IMR-90 (cell line): Measurements from ENCODE around the gene LRPPRC. TPM values are rescaled to one million over a fixed set of nuclear protein-coding genes. Genes with fewer than 3 reads are reported as not detected.

ENCODE experiments used
- ATAC-seq: fragments of 200-7000 bp; cut with Tn5 transposase; 2 replicates; pipeline ENCODE4 v1.9.1; 2020; ENCODE audit warnings: low read depth, mild to moderate bottlenecking, moderate library complexity
- BruUV-seq: library from RNA; stranded (reverse); fragments of 400-500 nt; replicated peaks from 2 replicates; lab custom pipeline; 2021; lab: Mats Ljungman, UMichigan
- CTCF ChIA-PET: fragments of 300-600 bp; formaldehyde crosslinking; extraction: SDS; loops from one replicate; lab custom pipeline; 2021; ENCODE audit warnings: antibody characterized with exemption; lab: Yijun Ruan, JAX
- POLR2A ChIA-PET: fragments of 300-600 bp; sonication (Branson Sonifier 250); formaldehyde crosslinking; loops from one replicate; lab custom pipeline; 2022; ENCODE audit warnings: antibody characterized with exemption; ENCODE audit not compliant: unreplicated experiment; lab: Charles Lee
- DNase-seq: peaks from one replicate; pipeline ENCODE4 v3.0.0; 2013
- H2AFZ ChIP-seq: replicated peaks from 2 replicates; pipeline ENCODE3; 2013; ENCODE audit warnings: low read length, mild to moderate bottlenecking; ENCODE audit not compliant: poor library complexity
- H2AK5ac ChIP-seq: 2 replicates; pipeline ENCODE4 v1.6.1; 2013; ENCODE audit warnings: low read depth, low read length, inconsistent platforms
- H2AK9ac ChIP-seq: replicated peaks from 2 replicates; pipeline ENCODE3; 2013; ENCODE audit warnings: mild to moderate bottlenecking, low read depth, low read length, moderate library complexity; ENCODE audit not compliant: poor library complexity
- H2BK120ac ChIP-seq: 2 replicates; pipeline ENCODE4 v1.6.1; 2013; ENCODE audit warnings: low read depth, low read length, inconsistent platforms
- H2BK15ac ChIP-seq: 3 replicates; pipeline ENCODE4 v1.6.1; 2013; ENCODE audit warnings: low read depth, low read length, inconsistent platforms
- H2BK20ac ChIP-seq: 2 replicates; pipeline ENCODE4 v1.6.1; 2013; ENCODE audit warnings: low read depth, mild to moderate bottlenecking, inconsistent platforms, low read length, moderate library complexity
- H2BK5ac ChIP-seq: 2 replicates; pipeline ENCODE4 v1.6.1; 2013; ENCODE audit warnings: mild to moderate bottlenecking, low read depth, low read length, inconsistent platforms; ENCODE audit not compliant: poor library complexity, severe bottlenecking
- H3K14ac ChIP-seq: replicated peaks from 2 replicates; pipeline ENCODE4 v1.6.1; 2013; ENCODE audit warnings: low read depth, low read length, inconsistent platforms
- H3K18ac ChIP-seq: 2 replicates; pipeline ENCODE4 v1.6.1; 2013; ENCODE audit warnings: low read depth, low read length, control low read depth
- H3K23ac ChIP-seq: 2 replicates; pipeline ENCODE4 v1.6.1; 2013; ENCODE audit warnings: low read depth, low read length, inconsistent platforms
- H3K27ac ChIP-seq: 2 replicates; pipeline ENCODE4 v1.5.1; 2013; ENCODE audit warnings: mild to moderate bottlenecking, control low read depth, low read length; ENCODE audit not compliant: insufficient read depth
- H3K27me3 ChIP-seq: 2 replicates; pipeline ENCODE4 v1.6.1; 2013; ENCODE audit warnings: low read length; ENCODE audit not compliant: control insufficient read depth, insufficient read depth
- H3K36me3 ChIP-seq: 2 replicates; pipeline ENCODE4 v1.6.1; 2013; ENCODE audit warnings: low read length, mixed read lengths; ENCODE audit not compliant: control insufficient read depth, insufficient read depth
- H3K4ac ChIP-seq: 2 replicates; pipeline ENCODE4 v1.6.1; 2013; ENCODE audit warnings: low read depth, low read length, inconsistent platforms
- H3K4me1 ChIP-seq: 2 replicates; pipeline ENCODE4 v1.6.1; 2013; ENCODE audit warnings: low read length, mixed read lengths; ENCODE audit not compliant: control insufficient read depth, insufficient read depth
- H3K4me2 ChIP-seq: 2 replicates; pipeline ENCODE4 v1.6.1; 2013; ENCODE audit warnings: low read depth, mild to moderate bottlenecking, control low read depth, low read length, moderate library complexity
- H3K4me3 ChIP-seq: 2 replicates; pipeline ENCODE4 v1.5.1; 2013; ENCODE audit warnings: low read depth, mild to moderate bottlenecking, control low read depth, low read length, moderate library complexity; ENCODE audit not compliant: insufficient read depth
- H3K56ac ChIP-seq: 2 replicates; pipeline ENCODE4 v1.6.1; 2013; ENCODE audit warnings: low read length, inconsistent platforms; ENCODE audit not compliant: insufficient read depth; ENCODE audit errors: extremely low read depth
- H3K79me1 ChIP-seq, 2 experiments: 2 replicates each; pipeline ENCODE4 v1.6.1; 2013; ENCODE audit warnings: low read length in 2 of 2, inconsistent platforms in 1 of 2, low read depth in 1 of 2
- H3K9ac ChIP-seq: 2 replicates; pipeline ENCODE4 v1.6.1; 2013; ENCODE audit warnings: low read depth, low read length, control low read depth
- H3K9me1 ChIP-seq: 2 replicates; pipeline ENCODE4 v1.6.1; 2013; ENCODE audit warnings: low read length, inconsistent platforms; ENCODE audit not compliant: insufficient read depth
- H3K9me3 ChIP-seq: 2 replicates; pipeline ENCODE4 v1.6.1; 2013; ENCODE audit warnings: low read length; ENCODE audit not compliant: control insufficient read depth, insufficient read depth
- H4K20me1 ChIP-seq: 2 replicates; pipeline ENCODE4 v1.6.1; 2013; ENCODE audit warnings: low read length, inconsistent platforms; ENCODE audit not compliant: insufficient read depth
- H4K5ac ChIP-seq: 2 replicates; pipeline ENCODE4 v1.6.1; 2013; ENCODE audit warnings: mild to moderate bottlenecking, low read depth, low read length, control low read depth
- H4K8ac ChIP-seq, 2 experiments: 2 replicates each; pipeline ENCODE4 v1.6.1; 2013; ENCODE audit warnings: low read depth in 2 of 2, low read length in 2 of 2, control low read depth in 1 of 2, inconsistent platforms in 1 of 2
- H4K91ac ChIP-seq: 2 replicates; pipeline ENCODE4 v1.6.1; 2013; ENCODE audit warnings: low read depth, low read length, inconsistent platforms; ENCODE audit not compliant: insufficient read depth
- CEBPB ChIP-seq: IDR thresholded peaks from 2 replicates; pipeline ENCODE4 v1.6.1; 2012; ENCODE audit warnings: low read depth, low read length, improper control_type of control experiment
- CHD1 ChIP-seq: IDR thresholded peaks from 2 replicates; pipeline ENCODE4 v1.6.1; 2012; ENCODE audit warnings: low read depth, low read length, improper control_type of control experiment
- WGBS, 2 experiments: methylation state at CpG; one replicate each; pipeline versions ENCODE4 v1.1.5 to v1.1.7; 2013; ENCODE audit warnings: missing lambda C conversion rate in 2 of 2; ENCODE audit not compliant: insufficient read length in 1 of 2; ENCODE audit errors: extremely low coverage in 2 of 2; 5-methylcytosine and 5-hydroxymethylcytosine counted together
- dilution Hi-C: fragments of 300-500 bp; cut with HindIII; formaldehyde crosslinking; loops from one replicate; pipeline ENCODE4 v1.14.3; 2018; ENCODE audit warnings: low sequenced_read_pairs; ENCODE audit not compliant: unreplicated experiment
- in situ Hi-C: fragments of 300-500 bp; cut with MboI; formaldehyde crosslinking; loops from 3 replicates; pipeline ENCODE4 v1.14.3; 2019; ENCODE audit warnings: low sequenced_read_pairs, inconsistent platforms, mixed read lengths
- intact Hi-C: fragments of 100-400 bp; cut with micrococcal nuclease; formaldehyde crosslinking; loops from 2 replicates; pipeline ENCODE4 v1.10.0; 2022
- polyA plus RNA-seq, 3 experiments: library from polyadenylated mRNA; depleted of rRNA; stranded (reverse); fragments of >200 nt; gene quantifications; 2 replicates each; pipeline ENCODE4 v1.2.3, GENCODE V29; 2012; ENCODE audit warnings: low replicate concordance in 1 of 3
- total RNA-seq: library from RNA; depleted of rRNA; stranded (reverse); fragments of >200 nt; gene quantifications from 2 replicates; pipeline ENCODE4 v1.2.3, GENCODE V29; 2012
- TF ChIP-seq, protein P1 (sequence below): conservative IDR thresholded peaks from 2 replicates; pipeline ENCODE4 v1.5.1; 2012; ENCODE audit warnings: mild to moderate bottlenecking, low read depth, low read length, improper control_type of control experiment
- TF ChIP-seq, protein P2 (sequence below): fragments of 150-350 bp; IDR thresholded peaks from 2 replicates; pipeline ENCODE4 v1.6.1; 2017; ENCODE audit warnings: mild to moderate bottlenecking, antibody characterized with exemption, low read length, low read depth

LRPPRC gene
- total and polyA plus RNA-seq, 2 of the 4 experiments (the other 2 are of a cell fraction), result 30.4 to 36.0 TPM

DNA sequence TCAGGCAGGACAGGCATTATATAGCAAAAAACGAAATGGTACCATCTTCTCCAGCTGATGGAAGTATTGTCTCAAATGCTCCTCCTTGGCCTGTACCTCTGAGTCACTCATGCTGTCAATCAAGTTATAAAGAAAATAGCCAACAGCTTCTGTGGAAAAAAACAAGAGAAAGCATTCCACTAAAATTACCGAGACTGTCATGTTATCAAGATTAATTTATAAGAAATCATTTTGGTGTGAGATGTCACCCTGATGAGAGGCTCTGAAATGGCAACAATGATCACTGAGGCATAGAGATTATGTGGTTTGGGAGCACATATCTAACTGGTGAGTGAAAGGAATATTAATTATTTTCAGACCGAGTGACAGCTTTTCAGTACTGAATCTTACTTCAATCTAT lies 47.4 kb downstream of the LRPPRC start:
- dilution Hi-C loops, result no loop called here
- no peak for DNase-seq
- Histone ChIP-seq H3K56ac (no peak overlapping the region), H3K4me1 (0 out of 2 replicates have a peak, but pooled peaks cover 2% of the 10 kb centered on the region), H3K27me3 (no peaks in the 10 kb centered on the region), H3K18ac (no peak overlapping the region), H3K4me3 (no peak overlapping the region), H3K36me3 (peaks cover 20% of the 10 kb centered on the region), H3K9me1 (no peaks in the 10 kb centered on the region), H3K9ac (no peak overlapping the region), H2BK120ac (no peak overlapping the region), H2BK15ac (no peak overlapping the region), H4K5ac (no peak overlapping the region), H2AFZ (no peak overlapping the region), H3K9me3 (no peaks in the 10 kb centered on the region), H3K14ac (no peak overlapping the region), H2BK5ac (no peak overlapping the region), H2BK20ac (no peak overlapping the region), H3K4ac (no peak overlapping the region), H4K20me1 (no peaks in the 10 kb centered on the region), H4K8ac (no peak overlapping the region), H2AK5ac (no peak overlapping the region), H4K91ac (no peak overlapping the region), H2AK9ac (no peak overlapping the region), H3K27ac (no peak overlapping the region), H3K23ac (no peak overlapping the region), H3K4me2 (no peak overlapping the region), H3K79me1 (peaks cover 4 to 8% of the 10 kb centered on the region in 2 experiments; a peak in 2 of 4 replicates)
- POLR2A ChIA-PET, result no interaction called here
- TF ChIP-seq, protein P1, sequence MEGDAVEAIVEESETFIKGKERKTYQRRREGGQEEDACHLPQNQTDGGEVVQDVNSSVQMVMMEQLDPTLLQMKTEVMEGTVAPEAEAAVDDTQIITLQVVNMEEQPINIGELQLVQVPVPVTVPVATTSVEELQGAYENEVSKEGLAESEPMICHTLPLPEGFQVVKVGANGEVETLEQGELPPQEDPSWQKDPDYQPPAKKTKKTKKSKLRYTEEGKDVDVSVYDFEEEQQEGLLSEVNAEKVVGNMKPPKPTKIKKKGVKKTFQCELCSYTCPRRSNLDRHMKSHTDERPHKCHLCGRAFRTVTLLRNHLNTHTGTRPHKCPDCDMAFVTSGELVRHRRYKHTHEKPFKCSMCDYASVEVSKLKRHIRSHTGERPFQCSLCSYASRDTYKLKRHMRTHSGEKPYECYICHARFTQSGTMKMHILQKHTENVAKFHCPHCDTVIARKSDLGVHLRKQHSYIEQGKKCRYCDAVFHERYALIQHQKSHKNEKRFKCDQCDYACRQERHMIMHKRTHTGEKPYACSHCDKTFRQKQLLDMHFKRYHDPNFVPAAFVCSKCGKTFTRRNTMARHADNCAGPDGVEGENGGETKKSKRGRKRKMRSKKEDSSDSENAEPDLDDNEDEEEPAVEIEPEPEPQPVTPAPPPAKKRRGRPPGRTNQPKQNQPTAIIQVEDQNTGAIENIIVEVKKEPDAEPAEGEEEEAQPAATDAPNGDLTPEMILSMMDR, result no peak
- TF ChIP-seq CEBPB (no peak), CHD1 (no peak)
- TF ChIP-seq, protein P2, sequence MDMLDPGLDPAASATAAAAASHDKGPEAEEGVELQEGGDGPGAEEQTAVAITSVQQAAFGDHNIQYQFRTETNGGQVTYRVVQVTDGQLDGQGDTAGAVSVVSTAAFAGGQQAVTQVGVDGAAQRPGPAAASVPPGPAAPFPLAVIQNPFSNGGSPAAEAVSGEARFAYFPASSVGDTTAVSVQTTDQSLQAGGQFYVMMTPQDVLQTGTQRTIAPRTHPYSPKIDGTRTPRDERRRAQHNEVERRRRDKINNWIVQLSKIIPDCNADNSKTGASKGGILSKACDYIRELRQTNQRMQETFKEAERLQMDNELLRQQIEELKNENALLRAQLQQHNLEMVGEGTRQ, result no peak
- intact Hi-C loops, result no loop called here
- WGBS, 2 experiments, result no CpG with 5 or more reads among the region's 3 CpGs
- CTCF ChIA-PET, result no interaction called here
- in situ Hi-C loops, result no loop called here
- ATAC-seq, result no peak
- no TSS peak for BruUV-seq
